Gastrocnemius medialis (tissue), 4 donors: Measurements from ENCODE around the gene CEL.

ENCODE experiments used
- POLR2A ChIP-seq, 2 donors: fragments of 450-650 bp; IDR thresholded peaks; one replicate each; pipeline ENCODE4 v1.6.1; 2017; ENCODE audit warnings: antibody characterized with exemption in 2 of 2, mild to moderate bottlenecking in 2 of 2, moderate library complexity in 2 of 2
- TF ChIP-seq, protein P1 (sequence below), 5 experiments: fragments of 450-650 bp in 3 of 5; fragments of 200-600 bp in 2 of 5; sonication (generic) in 2 of 5; IDR thresholded peaks in 4 of 5; conservative IDR thresholded peaks in 1 of 5; 1 replicate in 4 of 5; 2 replicates in 1 of 5; pipeline ENCODE4 v1.5.1; 2016 to 2019; ENCODE audit warnings: antibody characterized with exemption in 5 of 5, mild to moderate bottlenecking in 3 of 5, moderate library complexity in 3 of 5

DNA sequence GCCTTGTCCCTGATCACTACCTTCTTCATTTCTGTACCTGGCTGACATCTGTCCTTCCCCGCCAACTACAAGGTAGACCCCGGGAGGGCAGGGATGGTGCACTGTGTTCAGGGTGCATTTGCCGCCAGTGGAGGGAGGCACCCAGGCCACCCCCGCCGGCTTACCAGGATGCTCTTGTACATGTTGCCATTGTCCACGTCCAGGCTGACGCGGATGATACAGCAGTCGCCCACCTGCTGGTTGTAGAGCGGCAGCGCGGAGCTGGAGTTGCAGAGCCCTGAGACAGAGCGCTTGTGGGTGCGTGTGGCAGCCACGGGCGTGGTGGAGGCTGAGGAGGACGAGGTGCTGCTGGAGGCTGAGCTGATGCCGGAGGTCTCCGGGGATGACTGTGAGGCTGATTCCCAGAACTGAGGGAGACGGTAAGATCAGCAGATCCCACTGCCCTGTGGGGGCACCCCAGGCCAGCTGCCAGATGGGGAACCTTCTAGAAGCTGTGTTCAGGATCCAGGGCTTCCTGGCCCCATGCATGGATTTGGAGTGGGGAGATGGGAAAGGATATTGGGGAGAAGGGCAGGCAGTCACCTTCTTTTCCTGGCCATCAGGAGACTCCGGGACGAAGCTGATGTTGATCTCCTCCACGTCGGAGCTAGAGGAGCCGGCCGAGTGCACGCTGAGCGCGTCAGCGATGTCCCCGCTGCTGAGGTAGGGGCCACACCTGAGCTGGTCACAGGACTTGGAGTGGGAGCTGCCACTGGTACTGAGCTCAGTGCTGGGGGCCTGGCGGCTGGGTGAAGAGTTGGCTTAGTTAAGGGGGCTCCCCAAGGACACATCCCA, 39.8 kb downstream of the CEL start:
- no peak for TF ChIP-seq POLR2A (IDR thresholded peaks at IDR 0.05)
- TF ChIP-seq, protein P1, sequence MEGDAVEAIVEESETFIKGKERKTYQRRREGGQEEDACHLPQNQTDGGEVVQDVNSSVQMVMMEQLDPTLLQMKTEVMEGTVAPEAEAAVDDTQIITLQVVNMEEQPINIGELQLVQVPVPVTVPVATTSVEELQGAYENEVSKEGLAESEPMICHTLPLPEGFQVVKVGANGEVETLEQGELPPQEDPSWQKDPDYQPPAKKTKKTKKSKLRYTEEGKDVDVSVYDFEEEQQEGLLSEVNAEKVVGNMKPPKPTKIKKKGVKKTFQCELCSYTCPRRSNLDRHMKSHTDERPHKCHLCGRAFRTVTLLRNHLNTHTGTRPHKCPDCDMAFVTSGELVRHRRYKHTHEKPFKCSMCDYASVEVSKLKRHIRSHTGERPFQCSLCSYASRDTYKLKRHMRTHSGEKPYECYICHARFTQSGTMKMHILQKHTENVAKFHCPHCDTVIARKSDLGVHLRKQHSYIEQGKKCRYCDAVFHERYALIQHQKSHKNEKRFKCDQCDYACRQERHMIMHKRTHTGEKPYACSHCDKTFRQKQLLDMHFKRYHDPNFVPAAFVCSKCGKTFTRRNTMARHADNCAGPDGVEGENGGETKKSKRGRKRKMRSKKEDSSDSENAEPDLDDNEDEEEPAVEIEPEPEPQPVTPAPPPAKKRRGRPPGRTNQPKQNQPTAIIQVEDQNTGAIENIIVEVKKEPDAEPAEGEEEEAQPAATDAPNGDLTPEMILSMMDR (IDR thresholded peaks at IDR 0.05 in 4 of 5, conservative IDR thresholded peaks at IDR 0.05 in 1 of 5): no peak
